HL-60/S4 treated with phorbol 12-myristate 13-acetate at 8.2 ng/mL for 4 days and 3 days (cell line): ENCODE data around the gene PRKAR1B.

Source experiments
- in situ Hi-C: fragments of 300-500 bp; cut with MboI; formaldehyde crosslinking; loops from 2 replicates; pipeline ENCODE4 v1.15.0; 2022; ENCODE audit warnings: low sequenced_read_pairs

PRKAR1B gene

GRCh38 chr7:594212-594913, 132.7 kb downstream of the PRKAR1B start:
- in situ Hi-C loops, result no loop called here

GRCh38 chr7:593324-594115, 133.6 kb downstream of the PRKAR1B start:
- in situ Hi-C loops, result no loop called here

- in situ Hi-C loops, result no loop called here
Observed at GRCh38 chr7:591856-592628, 135.0 kb downstream of the PRKAR1B start.

- in situ Hi-C loops, result no loop called here
Observed at GRCh38 chr7:590731-591551, 136.1 kb downstream of the PRKAR1B start.

GRCh38 chr7:589781-590575, 137.1 kb downstream of the PRKAR1B start:
- in situ Hi-C loops, result no loop called here

- in situ Hi-C loops, result no loop called here
Observed at GRCh38 chr7:587767-588166, 139.3 kb downstream of the PRKAR1B start.

- in situ Hi-C loops, result no loop called here
Observed at GRCh38 chr7:586494-586893, 140.6 kb downstream of the PRKAR1B start.

GRCh38 chr7:585873-586272, 141.2 kb downstream of the PRKAR1B start:
- in situ Hi-C loops, result no loop called here

GRCh38 chr7:585229-585711, 141.8 kb downstream of the PRKAR1B start:
- in situ Hi-C loops, result no loop called here

GRCh38 chr7:584820-585219, 142.3 kb downstream of the PRKAR1B start:
- in situ Hi-C loops, result no loop called here

GRCh38 chr7:584122-584465, 143.0 kb downstream of the PRKAR1B start:
- in situ Hi-C loops, result no loop called here

- in situ Hi-C loops, result no loop called here
Observed at GRCh38 chr7:583410-584121, 143.5 kb downstream of the PRKAR1B start.

- in situ Hi-C loops, result no loop called here
Observed at GRCh38 chr7:582931-583330, 144.2 kb downstream of the PRKAR1B start.

- in situ Hi-C loops, result no loop called here
Observed at GRCh38 chr7:582081-582835, 144.8 kb downstream of the PRKAR1B start.

GRCh38 chr7:578386-578785, 148.7 kb downstream of the PRKAR1B start:
- in situ Hi-C loops, result no loop called here

- in situ Hi-C loops, result no loop called here
Observed at GRCh38 chr7:577741-578370, 149.2 kb downstream of the PRKAR1B start.

- in situ Hi-C loops, result no loop called here
Observed at GRCh38 chr7:577278-577665, 149.8 kb downstream of the PRKAR1B start.
